Liver (tissue), 9 donors: ENCODE results near the gene NR2F6. TPM values are rescaled to one million over a fixed set of nuclear protein-coding genes. Genes with fewer than 3 reads are reported as not detected.
A peak's percentile ranks its signal among the peaks of the same experiment; 100 is the strongest.

Experiments used
- DNase-seq: peaks from one replicate; pipeline ENCODE4 v3.0.0-alpha.2; 2017; ENCODE audit warnings: low spot score
- H3K27ac ChIP-seq, 2 donors: one replicate each; pipeline ENCODE4 v1.7.0; 2013; ENCODE audit warnings: inconsistent platforms in 2 of 2, low read length in 2 of 2, control low read depth in 1 of 2, low read depth in 1 of 2, mild to moderate bottlenecking in 1 of 2
- H3K27me3 ChIP-seq, 4 donors: one replicate each; pipeline versions ENCODE4 v1.6.1 to v1.7.0; 2013; ENCODE audit warnings: low read length in 3 of 4, inconsistent platforms in 1 of 4, mild to moderate bottlenecking in 1 of 4, moderate library complexity in 1 of 4; ENCODE audit not compliant: control insufficient read depth in 4 of 4, insufficient read depth in 4 of 4
- H3K36me3 ChIP-seq, 4 donors: one replicate each; pipeline versions ENCODE4 v1.6.1 to v1.7.0; 2013; ENCODE audit warnings: low read length in 3 of 4, mild to moderate bottlenecking in 3 of 4, low read depth in 1 of 4, moderate library complexity in 1 of 4; ENCODE audit not compliant: control insufficient read depth in 4 of 4, insufficient read depth in 3 of 4
- H3K4me1 ChIP-seq, 4 donors: one replicate each; pipeline versions ENCODE4 v1.6.1 to v1.7.0; 2013; ENCODE audit warnings: low read length in 3 of 4, mild to moderate bottlenecking in 3 of 4, moderate library complexity in 1 of 4; ENCODE audit not compliant: control insufficient read depth in 4 of 4, insufficient read depth in 4 of 4
- H3K4me3 ChIP-seq, 3 donors: one replicate each; pipeline versions ENCODE4 v1.6.1 to v1.7.0; 2013; ENCODE audit warnings: low read length in 3 of 3, control low read depth in 1 of 3, low read depth in 1 of 3, mild to moderate bottlenecking in 1 of 3
- H3K9ac ChIP-seq, 2 donors: one replicate each; pipeline ENCODE4 v1.7.0; 2013; ENCODE audit warnings: low read length in 2 of 2, mild to moderate bottlenecking in 2 of 2, moderate library complexity in 2 of 2, control low read depth in 1 of 2, low read depth in 1 of 2
- H3K9me3 ChIP-seq, 4 donors: one replicate each; pipeline versions ENCODE4 v1.6.1 to v1.7.0; 2013; ENCODE audit warnings: low read length in 3 of 4; ENCODE audit not compliant: control insufficient read depth in 4 of 4
- ATF3 ChIP-seq: IDR thresholded peaks from 2 replicates; pipeline ENCODE4 v1.6.1; 2016; ENCODE audit warnings: antibody characterized with exemption
- FOXA1 ChIP-seq: IDR thresholded peaks from 2 replicates; pipeline ENCODE4 v1.6.1; 2016; ENCODE audit warnings: antibody characterized with exemption
- FOXA2 ChIP-seq: IDR thresholded peaks from 2 replicates; pipeline ENCODE4 v1.6.1; 2016; ENCODE audit warnings: antibody characterized with exemption
- GABPA ChIP-seq, 2 donors: IDR thresholded peaks in 1 of 2; conservative IDR thresholded peaks in 1 of 2; 2 replicates each; pipeline ENCODE4 v1.6.1; 2016; ENCODE audit warnings: antibody characterized with exemption in 2 of 2, mild to moderate bottlenecking in 1 of 2, moderate library complexity in 1 of 2
- HNF4A ChIP-seq, 2 donors: conservative IDR thresholded peaks; 2 replicates each; pipeline ENCODE4 v1.6.1; 2016; ENCODE audit warnings: antibody characterized with exemption in 2 of 2, mild to moderate bottlenecking in 2 of 2
- JUND ChIP-seq, 2 donors: IDR thresholded peaks; 2 replicates each; pipeline ENCODE4 v1.6.1; 2016; ENCODE audit warnings: antibody characterized with exemption in 2 of 2
- MAX ChIP-seq: IDR thresholded peaks from 2 replicates; pipeline ENCODE4 v1.6.1; 2016; ENCODE audit warnings: antibody characterized with exemption
- NR2F2 ChIP-seq: IDR thresholded peaks from 2 replicates; pipeline ENCODE4 v1.6.1; 2016; ENCODE audit warnings: antibody characterized with exemption
- RAD21 ChIP-seq, 2 donors: IDR thresholded peaks; 2 replicates each; pipeline ENCODE4 v1.6.1; 2016; ENCODE audit warnings: antibody characterized with exemption in 2 of 2, mild to moderate bottlenecking in 2 of 2
- RXRA ChIP-seq, 2 donors: IDR thresholded peaks; 2 replicates each; pipeline ENCODE4 v1.6.1; 2017 to 2018; ENCODE audit warnings: antibody characterized with exemption in 2 of 2, mild to moderate bottlenecking in 1 of 2
- SP1 ChIP-seq: IDR thresholded peaks from 2 replicates; pipeline ENCODE4 v1.6.1; 2018; ENCODE audit warnings: antibody characterized with exemption, mild to moderate bottlenecking
- TAF1 ChIP-seq: conservative IDR thresholded peaks from 2 replicates; pipeline ENCODE4 v1.6.1; 2016; ENCODE audit warnings: antibody characterized with exemption, mild to moderate bottlenecking
- ZBTB33 ChIP-seq: IDR thresholded peaks from 2 replicates; pipeline ENCODE4 v1.6.1; 2016; ENCODE audit warnings: antibody characterized with exemption
- WGBS: extraction: QIAGEN DNeasy Blood & Tissue Kit; methylation state at CpG from one replicate; pipeline ENCODE4 v1.1.7; 2013; 5-methylcytosine and 5-hydroxymethylcytosine counted together
- polyA plus RNA-seq, 2 donors: library from polyadenylated mRNA; stranded (reverse) in 1 of 2; unstranded in 1 of 2; fragments of 200-250 nt in 1 of 2; fragments of >200 nt in 1 of 2; fragmentation: Nextera tagmentation in 1 of 2; extraction: Ambion mirVana in 1 of 2; gene quantifications; one replicate each; pipeline versions ENCODE4 v1.2.1 to v1.2.3, GENCODE V29; 2013 to 2015
- total RNA-seq, 2 donors: library from RNA; depleted of rRNA; stranded (reverse); fragments of >200 nt; gene quantifications; one replicate each; pipeline ENCODE4 v1.2.3, GENCODE V29; 2014
- TF ChIP-seq, protein P1 (sequence below): IDR thresholded peaks from 2 replicates; pipeline ENCODE4 v1.6.1; 2016; ENCODE audit warnings: antibody characterized with exemption, mild to moderate bottlenecking
- donor health status: healthy.
- donor health status: healthy.
- donor health status: healthy.
- donor health status: healthy.
- donor health status: healthy.

NR2F6 gene
- total and polyA plus RNA-seq, 4 donors = 30.5 to 86.1 (median 52.6) TPM

- Histone ChIP-seq H3K36me3 (peaks cover 8 to 34% (median 10%) of the 10 kb centered on the region in 4 donors), H3K4me3 (no peak overlapping the region), H3K9me3 (no peaks in the 10 kb centered on the region), H3K27ac (no peak overlapping the region), H3K27me3 (no peaks in the 10 kb centered on the region), H3K9ac (no peak overlapping the region), H3K4me1 (peaks cover 0 to 8% (median 6%) of the 10 kb centered on the region in 4 donors)
- TF ChIP-seq JUND (IDR thresholded peaks at IDR 0.05) (no peak), GABPA (IDR thresholded peaks at IDR 0.05 in 1 of 2, conservative IDR thresholded peaks at IDR 0.05 in 1 of 2) (no peak), FOXA1 (no peak), HNF4A (conservative IDR thresholded peaks at IDR 0.05) (no peak), NR2F2 (no peak), RXRA (IDR thresholded peaks at IDR 0.05) (no peak), MAX (no peak), SP1 (no peak), FOXA2 (no peak), ATF3 (no peak), RAD21 (IDR thresholded peaks at IDR 0.05) (no peak)
- TF ChIP-seq, protein P1, sequence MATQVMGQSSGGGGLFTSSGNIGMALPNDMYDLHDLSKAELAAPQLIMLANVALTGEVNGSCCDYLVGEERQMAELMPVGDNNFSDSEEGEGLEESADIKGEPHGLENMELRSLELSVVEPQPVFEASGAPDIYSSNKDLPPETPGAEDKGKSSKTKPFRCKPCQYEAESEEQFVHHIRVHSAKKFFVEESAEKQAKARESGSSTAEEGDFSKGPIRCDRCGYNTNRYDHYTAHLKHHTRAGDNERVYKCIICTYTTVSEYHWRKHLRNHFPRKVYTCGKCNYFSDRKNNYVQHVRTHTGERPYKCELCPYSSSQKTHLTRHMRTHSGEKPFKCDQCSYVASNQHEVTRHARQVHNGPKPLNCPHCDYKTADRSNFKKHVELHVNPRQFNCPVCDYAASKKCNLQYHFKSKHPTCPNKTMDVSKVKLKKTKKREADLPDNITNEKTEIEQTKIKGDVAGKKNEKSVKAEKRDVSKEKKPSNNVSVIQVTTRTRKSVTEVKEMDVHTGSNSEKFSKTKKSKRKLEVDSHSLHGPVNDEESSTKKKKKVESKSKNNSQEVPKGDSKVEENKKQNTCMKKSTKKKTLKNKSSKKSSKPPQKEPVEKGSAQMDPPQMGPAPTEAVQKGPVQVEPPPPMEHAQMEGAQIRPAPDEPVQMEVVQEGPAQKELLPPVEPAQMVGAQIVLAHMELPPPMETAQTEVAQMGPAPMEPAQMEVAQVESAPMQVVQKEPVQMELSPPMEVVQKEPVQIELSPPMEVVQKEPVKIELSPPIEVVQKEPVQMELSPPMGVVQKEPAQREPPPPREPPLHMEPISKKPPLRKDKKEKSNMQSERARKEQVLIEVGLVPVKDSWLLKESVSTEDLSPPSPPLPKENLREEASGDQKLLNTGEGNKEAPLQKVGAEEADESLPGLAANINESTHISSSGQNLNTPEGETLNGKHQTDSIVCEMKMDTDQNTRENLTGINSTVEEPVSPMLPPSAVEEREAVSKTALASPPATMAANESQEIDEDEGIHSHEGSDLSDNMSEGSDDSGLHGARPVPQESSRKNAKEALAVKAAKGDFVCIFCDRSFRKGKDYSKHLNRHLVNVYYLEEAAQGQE = no peak
- DNase-seq = no peak
- WGBS = 96% methylated on average over 14 of the region's 14 CpGs
Measured at GRCh38 chr19:17210296-17210695, 35.4 kb downstream of the NR2F6 start.

- H3K4me3 ChIP-seq = no peak overlapping the region
- no peaks in the 10 kb centered on the region for H3K27me3 ChIP-seq
- no peak for TF ChIP-seq TAF1
- no peak for TF ChIP-seq ZBTB33
- no peak for TF ChIP-seq HNF4A (conservative IDR thresholded peaks at IDR 0.05)
- no peak overlapping the region for H3K27ac ChIP-seq
- no peak overlapping the region for H3K9ac ChIP-seq
- peak; percentile 78 for DNase-seq
- peaks cover 0 to 1% (median under 1%) of the 10 kb centered on the region in 4 donors for H3K4me1 ChIP-seq
- H3K36me3 ChIP-seq = peaks cover 8 to 34% (median 10%) of the 10 kb centered on the region in 4 donors
- H3K9me3 ChIP-seq = no peaks in the 10 kb centered on the region
- WGBS = 87% methylated on average over 28 of the region's 28 CpGs
Measured at GRCh38 chr19:17209126-17210036, 36.3 kb downstream of the NR2F6 start.
